Coronary artery (tissue), 2 donors: ENCODE measurements around the gene ZNF609.
A peak's percentile ranks its signal among the peaks of the same experiment; 100 is the strongest.

Experiments
- DNase-seq: peaks from one replicate; pipeline ENCODE4 v3.0.0-alpha.2; 2017; ENCODE audit warnings: low spot score
- H3K27ac ChIP-seq, 2 donors: fragments of 200-600 bp; sonication (generic); one replicate each; pipeline ENCODE4 v1.5.1; 2016 to 2019
- H3K4me3 ChIP-seq: fragments of 200-600 bp; sonication (generic); 2 replicates; pipeline ENCODE4 v1.5.1; 2016; ENCODE audit warnings: mild to moderate bottlenecking, moderate library complexity
- CTCF ChIP-seq: fragments of 200-600 bp; sonication (generic); IDR thresholded peaks from one replicate; pipeline ENCODE4 v1.5.1; 2019; ENCODE audit warnings: antibody characterized with exemption

ZNF609 gene

GRCh38 chr15:64690008-64690407 is 229.6 kb downstream of the ZNF609 start:
- Histone ChIP-seq H3K4me3 (no peak overlapping the region), H3K27ac (peak overlapping the region; percentile 28 to 74)
- DNase-seq: no peak
- TF ChIP-seq CTCF: no peak

GRCh38 chr15:64690578-64691296 is 230.4 kb downstream of the ZNF609 start:
- peak overlapping the region; percentile 28 to 74 for H3K27ac ChIP-seq
- TF ChIP-seq CTCF: no peak
- no peak for DNase-seq
- no peak overlapping the region for H3K4me3 ChIP-seq

GRCh38 chr15:64691896-64692565 is 231.7 kb downstream of the ZNF609 start:
- no peak for DNase-seq
- peak overlapping the region; percentile 70 to 75 for H3K27ac ChIP-seq
- TF ChIP-seq CTCF: no peak
- H3K4me3 ChIP-seq: no peak overlapping the region

- peak; percentile 82 for DNase-seq
- no peak for TF ChIP-seq CTCF
- H3K27ac ChIP-seq: peak overlapping the region; percentile 70 to 75
- H3K4me3 ChIP-seq: peak overlapping the region; percentile 2
These were observed 232.8 kb downstream of the ZNF609 start for GRCh38 chr15:64693134-64693533.

GRCh38 chr15:64694816-64695215 is 234.4 kb downstream of the ZNF609 start:
- H3K27ac ChIP-seq: peak overlapping the region; percentile 20 to 36
- H3K4me3 ChIP-seq: no peak overlapping the region
- no peak for DNase-seq
- TF ChIP-seq CTCF: no peak

GRCh38 chr15:64695561-64695992 is 235.2 kb downstream of the ZNF609 start:
- Histone ChIP-seq H3K27ac (peak overlapping the region in 1 of 2 donors; percentile 36), H3K4me3 (no peak overlapping the region)
- TF ChIP-seq CTCF: no peak
- DNase-seq: no peak

- H3K4me3 ChIP-seq: no peak overlapping the region
- no peak for TF ChIP-seq CTCF
- H3K27ac ChIP-seq: no peak overlapping the region
- DNase-seq: no peak
These were observed 236.1 kb downstream of the ZNF609 start for GRCh38 chr15:64696481-64696880.
